Left ventricle myocardium inferior (tissue), 1 donor: ENCODE results near the gene FEM1C. TPM values are rescaled to one million over a fixed set of nuclear protein-coding genes. Genes with fewer than 3 reads are reported as not detected.

Source experiments
- DNase-seq: peaks from one replicate; pipeline ENCODE4 v3.0.0-alpha.2; 2020
- H3K27ac ChIP-seq: fragments of 200-600 bp; replicated peaks from 2 replicates; pipeline ENCODE4 v1.8.0; 2021
- H3K27me3 ChIP-seq: fragments of 200-600 bp; 2 replicates; pipeline ENCODE4 v1.8.0; 2021; ENCODE audit warnings: low read depth
- H3K36me3 ChIP-seq: fragments of 200-600 bp; 2 replicates; pipeline ENCODE4 v1.8.0; 2021
- H3K4me1 ChIP-seq: fragments of 200-600 bp; 2 replicates; pipeline ENCODE4 v1.8.0; 2021
- H3K4me3 ChIP-seq: fragments of 200-600 bp; 2 replicates; pipeline ENCODE4 v1.8.0; 2021; ENCODE audit warnings: mild to moderate bottlenecking, moderate library complexity
- H3K9me3 ChIP-seq: fragments of 200-600 bp; replicated peaks from 2 replicates; pipeline ENCODE4 v1.8.0; 2021
- CTCF ChIP-seq: fragments of 200-600 bp; IDR thresholded peaks from 2 replicates; pipeline ENCODE4 v1.8.0; 2021; ENCODE audit warnings: antibody characterized with exemption, mild to moderate bottlenecking, borderline replicate concordance
- intact Hi-C: fragments of 100-400 bp; cut with micrococcal nuclease; formaldehyde crosslinking; loops from one replicate; pipeline ENCODE4 v1.11.0; 2022
- total RNA-seq: library from RNA; stranded (reverse); fragmentation: NEBNext Ultra II Directional; extraction: Animal tissue kit (Norgen Biotek cat#: 25700); gene quantifications from one replicate; pipeline ENCODE4 v1.2.1, GENCODE V29; 2021
- donor health status: DM: no; HTN: yes; CAD: no; lungs with severe emphysema.

FEM1C gene
- total RNA-seq, 1 donor from 2014 or later: 59.3 TPM

- Histone ChIP-seq H3K36me3 (no peaks in the 10 kb centered on the region), H3K4me1 (peaks cover 19% of the 10 kb centered on the region), H3K27me3 (no peaks in the 10 kb centered on the region), H3K27ac (peak overlapping the region; percentile 43), H3K9me3 (peaks cover 6% of the 10 kb centered on the region), H3K4me3 (no peak overlapping the region)
- peak; percentile 21 for DNase-seq
- intact Hi-C loops: no loop called here
- TF ChIP-seq CTCF: no peak
Observed at GRCh38 chr5:115501464-115502210, 42.9 kb downstream of the FEM1C start.

GRCh38 chr5:115500225-115500624, 44.4 kb downstream of the FEM1C start:
- Histone ChIP-seq H3K27me3 (no peaks in the 10 kb centered on the region), H3K9me3 (peaks cover 6% of the 10 kb centered on the region), H3K4me1 (peaks cover 19% of the 10 kb centered on the region), H3K27ac (no peak overlapping the region), H3K4me3 (no peak overlapping the region), H3K36me3 (no peaks in the 10 kb centered on the region)
- no peak for TF ChIP-seq CTCF
- no peak for DNase-seq
- intact Hi-C loops: no loop called here

GRCh38 chr5:115496936-115497576, 47.5 kb downstream of the FEM1C start:
- no peak overlapping the region for H3K27ac ChIP-seq
- no peak for DNase-seq

GRCh38 chr5:115494570-115495289, 49.8 kb downstream of the FEM1C start:
- Histone ChIP-seq H3K27me3 (no peaks in the 10 kb centered on the region), H3K27ac (no peak overlapping the region), H3K4me3 (no peak overlapping the region), H3K4me1 (peaks cover 18% of the 10 kb centered on the region), H3K36me3 (no peaks in the 10 kb centered on the region), H3K9me3 (no peaks in the 10 kb centered on the region)
- no peak for DNase-seq
- intact Hi-C loops: no loop called here
- TF ChIP-seq CTCF: no peak

More at GRCh38 chr5:115496936-115497576, 47.5 kb downstream of the FEM1C start:
- Histone ChIP-seq H3K27me3 (no peaks in the 10 kb centered on the region), H3K36me3 (no peaks in the 10 kb centered on the region), H3K4me3 (no peak overlapping the region), H3K9me3 (no peaks in the 10 kb centered on the region), H3K4me1 (peaks cover 29% of the 10 kb centered on the region)
- intact Hi-C loops: no loop called here
- no peak for TF ChIP-seq CTCF

GRCh38 chr5:115490596-115490995, 54.0 kb downstream of the FEM1C start:
- no peak overlapping the region for H3K27ac ChIP-seq
- no peak for TF ChIP-seq CTCF
- no peaks in the 10 kb centered on the region for H3K27me3 ChIP-seq
- H3K9me3 ChIP-seq: no peaks in the 10 kb centered on the region
- H3K36me3 ChIP-seq: no peaks in the 10 kb centered on the region
- DNase-seq: no peak
- no peak overlapping the region for H3K4me3 ChIP-seq
- peaks cover 12% of the 10 kb centered on the region for H3K4me1 ChIP-seq
- intact Hi-C loops: no loop called here
